HPDE6-E6E7 (cell line): Measurements from ENCODE around the gene ARHGAP21.

Source experiments
- DNase-seq: peaks from one replicate; pipeline ENCODE4 v3.0.0; 2011; ENCODE audit warnings: missing footprints; ENCODE audit errors: extremely low spot score

Gene ARHGAP21

DNA sequence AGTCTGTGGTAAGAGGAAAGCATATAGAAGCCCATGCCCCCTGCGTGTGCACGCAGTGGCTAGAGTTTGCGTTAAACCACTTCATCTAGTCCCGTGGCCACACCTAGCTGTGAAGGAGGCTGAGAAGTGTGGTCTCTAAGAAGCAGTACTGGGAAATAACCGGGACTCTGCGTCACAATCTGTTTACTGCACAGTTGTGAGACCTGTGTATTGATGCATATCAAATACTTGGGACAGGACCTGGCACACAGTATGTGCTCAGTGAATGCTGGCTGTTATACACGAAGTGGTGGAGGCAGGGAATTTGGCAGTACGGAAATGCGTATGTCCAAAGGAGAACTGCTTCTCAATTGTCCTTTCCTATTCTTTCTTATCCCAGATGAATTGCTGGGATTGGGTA is 149.5 kb downstream of the ARHGAP21 start:
- no peak for DNase-seq

DNA sequence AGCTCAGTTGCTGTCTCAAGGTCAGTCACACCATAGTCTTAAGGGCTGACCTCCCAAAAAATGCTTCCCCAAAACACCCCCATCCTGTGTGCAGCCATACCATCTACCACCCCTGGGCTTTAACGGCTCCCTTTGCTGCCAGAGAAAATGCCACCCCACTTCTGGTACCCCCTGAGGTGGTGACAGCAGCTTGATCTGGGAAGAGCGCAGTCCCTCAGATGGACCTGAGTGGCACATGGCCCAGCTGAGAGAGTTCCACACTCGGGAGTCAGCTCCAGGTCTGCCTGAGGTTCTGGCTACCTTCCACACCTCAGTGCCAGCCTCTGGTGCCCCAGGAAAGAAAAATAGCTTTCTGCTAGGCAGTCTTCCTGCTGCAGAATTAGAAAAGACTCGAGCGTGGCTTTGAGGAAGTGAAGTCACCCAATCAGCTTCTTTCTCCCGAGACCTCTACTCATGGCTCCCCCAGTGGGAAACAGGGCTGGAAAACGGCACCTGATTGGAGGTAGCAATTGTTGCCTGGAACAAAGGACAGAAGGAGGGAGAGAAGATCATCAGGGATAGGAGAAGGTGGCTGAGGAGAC is 151.7 kb downstream of the ARHGAP21 start:
- no peak for DNase-seq

DNA sequence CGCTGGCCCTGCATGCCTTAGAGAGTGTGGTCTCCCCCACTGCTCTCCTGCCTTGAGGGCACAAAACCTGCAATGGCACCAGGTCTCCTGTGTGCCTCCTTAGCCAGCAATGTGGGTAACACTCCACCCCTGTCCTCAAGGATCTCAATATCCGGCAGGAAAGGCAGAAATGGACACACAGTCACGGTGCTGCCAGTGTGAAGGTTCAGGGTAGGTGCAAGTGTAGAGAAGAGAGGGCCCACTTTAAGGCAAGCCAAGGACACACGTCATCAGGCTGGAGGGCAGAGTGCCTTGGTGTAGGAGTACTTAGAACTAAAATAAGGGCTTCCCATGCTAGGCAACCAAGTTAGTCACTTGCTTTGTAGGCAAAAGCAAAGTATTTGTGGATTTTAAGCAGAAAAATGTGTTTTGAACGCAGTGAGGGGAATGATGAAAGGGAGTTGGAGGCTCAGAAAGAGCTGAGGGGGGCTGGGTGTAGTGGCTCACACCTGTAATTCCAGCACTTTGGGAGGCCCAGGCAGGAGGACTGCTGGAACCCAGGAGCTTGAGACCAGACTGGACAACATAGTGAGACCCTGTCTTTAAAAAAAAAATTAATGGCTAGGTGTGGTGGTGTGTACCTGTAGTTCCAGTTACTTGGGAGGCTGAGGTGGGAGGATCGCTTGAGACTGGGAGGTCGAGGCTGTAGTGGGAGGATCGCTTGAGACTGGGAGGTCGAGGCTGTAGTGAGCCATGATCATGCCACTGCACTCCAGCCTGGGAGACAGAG is 152.8 kb downstream of the ARHGAP21 start:
- no peak for DNase-seq

DNA sequence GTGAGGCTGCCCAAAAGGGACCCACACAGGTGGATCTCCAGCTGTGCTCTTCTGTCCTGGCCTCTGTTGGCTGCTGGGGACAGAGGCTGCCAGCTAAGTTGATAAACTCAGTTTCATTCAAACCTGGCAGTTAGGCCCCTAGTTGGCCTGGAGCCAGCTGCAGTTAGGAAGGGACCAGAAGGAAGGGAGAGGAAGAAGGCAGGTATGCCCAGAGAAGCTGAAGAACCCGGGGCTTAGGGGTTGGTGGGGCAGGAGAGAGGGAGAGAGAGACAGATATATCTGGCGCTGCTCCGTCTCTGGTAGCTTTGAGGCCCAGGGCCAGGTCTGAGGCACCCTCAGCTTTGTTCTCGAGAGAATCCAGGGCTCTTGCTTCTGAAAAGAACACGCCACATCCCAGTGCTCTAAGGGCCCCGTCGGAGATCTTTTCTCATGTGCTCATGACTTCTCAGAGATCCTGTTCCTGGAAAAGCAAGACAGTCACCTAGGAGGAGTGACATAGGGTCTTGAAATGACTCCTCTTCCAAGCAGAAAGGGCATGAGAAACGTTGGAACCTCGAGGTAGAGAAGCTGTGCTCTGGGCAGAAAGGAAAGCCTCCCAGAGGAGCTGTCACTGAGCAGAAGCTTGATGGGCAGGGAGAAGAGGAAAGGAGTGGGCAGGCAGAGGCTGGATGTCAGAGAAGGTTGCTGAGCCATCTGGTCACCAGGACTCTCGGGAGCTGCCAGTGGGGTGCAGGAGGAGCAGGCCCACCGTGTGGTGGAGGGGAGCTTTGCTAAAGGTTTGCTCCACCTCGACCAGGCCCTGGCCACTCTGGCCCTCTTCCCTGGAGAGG is 153.6 kb downstream of the ARHGAP21 start:
- DNase-seq, result no peak

DNA sequence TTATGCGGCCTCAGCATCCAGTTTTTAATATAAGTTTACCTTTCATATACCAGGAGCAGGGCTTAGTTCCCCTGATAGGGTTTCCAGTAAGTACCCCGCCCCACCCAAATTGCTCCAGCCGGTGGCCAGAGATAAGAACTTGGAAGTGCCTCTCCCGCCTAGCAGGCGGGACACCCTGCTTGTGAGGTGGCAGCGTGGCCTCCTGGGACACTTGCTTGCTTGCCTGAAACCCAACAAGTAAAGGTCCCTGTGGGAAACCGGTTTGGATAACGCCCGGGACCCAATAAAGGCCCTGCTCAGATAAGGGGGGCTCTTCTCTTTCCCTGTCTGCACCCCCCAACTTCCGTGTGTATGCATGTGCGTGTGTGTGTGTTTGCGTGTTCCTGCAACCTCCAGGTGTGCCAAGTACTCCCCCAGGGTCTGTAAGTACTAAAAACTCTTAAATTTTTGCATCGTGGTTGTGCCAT is 154.3 kb downstream of the ARHGAP21 start:
- DNase-seq, result no peak

DNA sequence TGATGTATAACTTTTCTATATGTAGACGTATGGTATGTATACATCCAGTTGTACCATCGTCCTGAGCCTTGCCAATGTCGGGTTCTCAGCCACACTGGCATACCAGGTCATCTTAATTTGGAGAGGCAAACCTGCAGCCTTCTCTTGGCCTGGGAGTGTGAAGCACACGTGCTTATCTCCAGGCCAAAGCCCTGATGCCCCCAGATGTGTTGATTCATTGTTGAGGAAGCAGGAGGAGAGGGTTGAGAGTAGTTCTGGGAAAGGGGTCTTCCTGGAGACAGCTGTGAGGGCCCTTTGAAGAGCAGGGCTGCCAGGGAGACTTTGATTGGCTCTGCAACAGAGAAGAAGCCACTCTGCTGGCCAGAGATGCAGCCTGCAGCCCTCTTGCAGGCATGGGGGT is 155.6 kb downstream of the ARHGAP21 start:
- no peak for DNase-seq

DNA sequence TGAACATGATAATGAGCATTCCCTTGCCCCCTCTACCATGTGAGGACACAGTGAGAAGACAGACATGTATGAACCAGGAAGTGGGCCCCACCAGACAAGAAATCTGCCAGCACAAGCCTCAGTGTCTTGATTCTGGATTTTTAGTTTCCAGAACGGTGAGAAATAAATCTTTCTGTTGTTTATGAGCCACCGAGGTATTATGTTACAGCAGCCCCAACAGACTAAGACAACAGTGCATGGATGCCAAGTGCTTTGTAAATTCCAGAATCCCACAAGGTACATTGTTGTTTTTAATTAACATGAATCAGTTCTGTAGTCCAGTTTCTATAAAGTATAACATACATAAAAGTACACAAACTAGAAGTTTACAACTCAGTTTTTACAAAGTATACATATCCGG is 162.2 kb downstream of the ARHGAP21 start:
- no peak for DNase-seq

DNA sequence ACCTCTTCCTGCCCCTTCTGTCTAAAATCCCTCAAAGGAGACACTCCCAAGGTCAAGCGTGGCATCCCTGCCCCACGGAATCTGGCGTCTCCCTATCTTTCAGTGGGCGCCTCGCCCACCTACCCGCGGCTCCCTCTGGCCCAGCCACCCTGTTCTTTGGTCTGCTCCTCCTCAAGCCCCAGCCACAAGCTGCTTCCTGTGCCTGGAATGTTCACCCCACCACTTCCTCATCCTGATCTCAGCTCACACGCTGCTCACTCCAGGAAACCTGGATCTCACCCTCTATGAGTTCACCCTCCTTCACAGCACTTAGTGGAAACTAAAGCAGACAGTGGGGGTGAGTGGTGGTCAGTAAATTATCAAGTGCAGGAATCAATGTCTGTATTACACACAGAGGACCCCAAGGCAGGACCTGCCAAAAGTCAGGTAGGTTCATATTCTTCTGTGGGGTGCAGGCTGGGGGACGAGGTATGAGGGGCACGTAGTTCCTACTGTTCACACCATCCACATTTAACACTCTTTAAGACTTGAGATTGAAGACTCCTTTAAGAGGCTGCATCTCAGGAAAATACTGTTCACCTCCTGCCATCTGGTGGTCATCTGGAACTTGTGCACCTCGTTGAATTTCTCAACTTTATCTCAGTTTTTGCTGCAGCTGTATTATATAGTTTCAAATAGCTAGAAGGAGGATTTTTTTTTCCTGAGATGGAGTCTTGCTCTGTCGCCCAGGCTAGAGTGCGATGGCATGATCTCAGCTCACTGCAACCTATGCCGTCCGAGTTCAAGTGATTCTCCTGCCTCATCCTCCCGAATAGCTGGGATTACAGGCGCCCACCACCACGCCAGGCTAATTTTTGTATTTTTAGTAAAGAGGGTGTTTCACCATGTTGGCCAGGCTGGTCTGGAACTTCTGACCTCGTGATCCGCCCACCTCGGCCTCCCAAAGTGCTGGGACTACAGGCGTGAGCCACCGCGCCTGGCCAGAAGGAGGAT is 166.6 kb downstream of the ARHGAP21 start:
- DNase-seq, result no peak

DNA sequence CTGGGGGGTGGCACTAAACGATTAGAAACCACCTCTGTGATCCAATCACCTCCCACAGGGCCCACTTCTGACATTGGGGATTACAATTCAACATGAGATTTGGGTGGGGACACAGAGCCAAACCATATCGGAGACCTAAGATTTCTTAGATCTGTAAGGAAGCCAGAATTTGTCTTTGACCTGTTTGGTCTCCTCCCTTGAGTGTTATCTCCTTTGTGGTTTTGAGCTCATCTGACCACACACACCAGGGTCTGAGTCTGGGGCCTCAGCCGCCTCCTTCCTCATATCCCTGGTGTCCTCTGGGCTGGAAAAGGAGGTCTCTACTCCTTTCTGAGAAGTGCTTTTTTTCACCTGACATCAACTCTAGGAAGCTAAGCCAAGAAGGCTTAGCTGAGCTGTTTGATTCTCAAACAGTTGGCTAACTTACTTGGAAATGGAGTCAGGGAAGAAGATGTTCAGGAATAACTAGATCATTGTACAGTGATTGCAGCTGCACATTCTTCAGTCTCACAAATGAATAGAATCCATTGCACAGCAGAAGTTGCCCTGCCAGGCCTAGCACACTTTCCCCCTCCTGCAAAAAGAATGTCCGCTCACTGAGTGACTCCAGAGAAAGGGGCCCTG is 167.4 kb downstream of the ARHGAP21 start:
- DNase-seq, result no peak

DNA sequence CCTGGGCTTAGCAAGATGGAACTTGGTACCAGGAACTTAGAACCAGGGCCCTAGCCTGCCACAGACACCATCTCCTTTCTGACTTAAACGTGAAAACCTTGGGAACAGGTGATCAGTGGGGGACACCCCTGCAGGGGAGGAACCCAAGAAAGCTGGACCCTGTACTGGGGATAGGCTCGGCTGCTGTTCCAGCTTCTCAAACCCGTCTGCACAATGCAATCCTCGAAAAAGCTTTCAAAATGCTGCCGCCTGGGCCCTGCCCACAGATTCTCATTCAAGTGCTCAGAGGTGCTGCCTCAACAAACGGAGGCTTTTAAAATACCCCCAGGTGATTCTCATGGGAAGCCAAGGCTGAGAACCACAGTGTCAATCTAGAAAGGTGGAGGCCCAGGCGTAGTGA is 169.7 kb downstream of the ARHGAP21 start:
- DNase-seq, result no peak

DNA sequence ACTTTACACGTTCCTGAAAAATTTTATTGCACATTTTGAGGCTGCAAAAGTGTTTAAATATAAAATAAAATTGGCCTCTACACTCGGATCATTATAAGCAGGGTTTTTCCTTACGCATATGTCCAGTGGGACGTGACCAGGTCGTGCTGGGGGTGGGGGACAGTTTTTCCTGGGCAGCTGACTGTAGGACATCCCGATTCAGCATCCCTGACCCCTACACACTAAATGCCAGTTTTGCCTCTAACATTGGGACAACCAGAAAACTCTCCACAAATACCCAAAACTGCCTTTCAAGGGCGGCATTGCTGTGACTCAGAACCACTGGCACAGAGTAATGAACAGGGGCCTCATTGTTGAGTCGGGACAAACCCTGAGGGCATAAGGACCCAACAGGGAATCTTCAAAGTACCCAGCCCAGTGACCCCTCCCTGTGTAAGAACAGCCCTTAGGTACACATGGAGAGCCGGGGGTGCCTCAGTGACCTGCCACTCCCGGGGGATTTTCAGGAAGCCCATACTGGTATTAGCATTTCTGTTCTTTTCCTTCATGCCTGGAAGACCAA is 170.6 kb downstream of the ARHGAP21 start:
- no peak for DNase-seq

DNA sequence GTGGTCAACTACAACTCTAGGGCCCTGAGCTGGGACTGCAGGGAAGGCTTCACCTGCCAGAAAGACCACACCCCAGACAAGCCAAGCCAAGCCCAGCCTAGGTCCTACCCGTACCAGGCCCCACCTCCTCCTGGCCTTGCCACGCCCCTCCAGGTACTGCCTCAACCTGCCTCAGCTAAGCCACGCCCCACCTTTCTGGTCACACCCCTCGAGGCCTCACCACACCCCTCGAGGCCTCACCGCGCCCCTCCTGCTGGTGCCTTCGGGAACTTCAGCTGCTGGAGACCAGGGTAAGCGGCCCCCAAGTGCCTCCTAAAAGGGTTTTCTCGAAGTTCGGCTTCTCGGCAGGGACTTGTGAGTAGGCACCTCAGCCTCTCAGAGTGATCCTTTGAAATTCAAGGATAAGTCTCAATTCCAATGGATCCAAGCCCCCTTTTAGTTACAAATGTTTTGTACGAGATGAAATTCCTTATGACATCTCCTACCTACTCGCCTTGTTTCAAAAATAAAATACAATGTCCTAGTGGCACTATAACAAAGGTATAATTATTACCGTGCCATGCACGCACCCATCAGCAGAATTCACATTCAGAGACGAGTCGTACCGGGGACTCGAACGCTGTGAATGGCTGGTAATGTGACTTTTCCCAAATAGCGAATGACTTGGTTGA is 171.2 kb downstream of the ARHGAP21 start:
- DNase-seq, result peak; percentile 41

DNA sequence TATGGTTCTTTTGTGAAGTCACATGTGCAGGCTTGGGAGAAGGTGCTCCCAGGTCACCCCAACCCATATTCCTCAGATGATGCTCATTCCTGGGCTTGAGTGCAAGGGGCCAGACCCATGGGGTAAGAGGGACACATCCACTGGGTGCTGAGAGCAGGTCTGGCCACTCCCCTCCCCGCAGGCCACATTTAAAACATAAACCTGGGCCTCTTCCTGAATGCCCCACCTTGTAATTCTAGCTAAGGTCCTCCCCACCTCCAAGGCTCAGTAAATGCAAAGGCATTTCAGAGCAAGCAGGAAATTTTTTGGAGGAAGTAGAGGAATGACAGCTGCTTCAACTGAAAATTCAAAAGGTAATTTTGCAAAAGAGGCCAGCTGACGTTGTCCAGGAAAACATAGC is 172.5 kb downstream of the ARHGAP21 start:
- DNase-seq, result peak; percentile 3

DNA sequence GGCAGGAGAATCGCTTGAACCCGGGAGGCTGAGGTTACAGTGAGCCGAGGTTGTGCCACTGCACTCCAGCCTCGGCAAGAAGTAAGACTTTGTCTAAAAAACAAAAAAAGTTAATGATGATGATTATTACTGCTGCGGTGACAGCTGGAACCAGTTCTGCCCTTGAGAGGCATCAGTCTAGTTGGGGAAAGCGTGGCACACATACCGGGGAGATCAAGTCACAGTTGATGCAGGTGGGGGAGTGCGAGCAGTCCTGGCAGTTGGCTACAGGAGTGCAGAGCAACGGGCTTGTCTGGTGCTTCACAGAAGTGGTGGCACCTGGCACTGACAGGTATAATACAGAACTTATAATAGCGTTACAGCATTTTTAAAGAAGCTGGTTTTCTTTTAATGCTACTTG is 173.0 kb downstream of the ARHGAP21 start:
- DNase-seq, result no peak

DNA sequence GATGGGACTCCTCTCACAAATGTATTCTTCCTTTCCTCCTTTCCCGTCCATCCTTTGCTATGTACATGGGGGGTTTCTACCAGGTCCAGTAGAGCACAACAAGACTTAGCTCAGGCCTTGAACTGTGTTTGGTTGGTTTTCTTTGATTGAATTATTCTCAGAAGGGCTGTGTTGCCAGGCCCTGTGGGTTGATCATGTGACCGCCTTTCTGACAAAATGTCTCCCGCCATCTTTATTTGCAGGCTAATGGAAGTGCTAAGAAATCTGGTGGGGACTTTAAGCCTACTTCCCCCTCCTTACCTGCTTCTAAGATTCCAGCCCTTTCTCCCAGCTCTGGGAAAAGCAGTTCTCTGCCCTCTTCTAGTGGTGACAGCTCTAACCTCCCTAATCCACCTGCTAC is 178.1 kb downstream of the ARHGAP21 start:
- DNase-seq, result no peak

DNA sequence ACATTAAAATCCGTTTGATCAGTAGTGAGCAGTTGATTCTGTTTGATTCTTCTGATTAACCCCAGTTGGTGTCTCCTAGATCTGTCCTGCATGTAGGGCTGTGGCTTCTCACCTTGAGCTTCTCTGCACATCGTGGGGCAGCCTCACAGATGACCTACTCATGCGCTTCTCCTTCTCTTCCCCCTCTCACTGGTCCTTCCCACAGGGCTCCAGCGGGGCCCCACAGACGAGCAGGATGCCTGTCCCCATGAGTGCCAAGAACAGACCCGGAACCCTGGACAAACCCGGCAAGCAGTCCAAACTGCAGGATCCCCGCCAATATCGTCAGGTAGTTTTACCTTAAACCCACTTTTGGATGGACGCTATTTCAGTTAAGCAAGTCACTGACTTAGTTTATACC is 178.9 kb downstream of the ARHGAP21 start:
- no peak for DNase-seq

DNA sequence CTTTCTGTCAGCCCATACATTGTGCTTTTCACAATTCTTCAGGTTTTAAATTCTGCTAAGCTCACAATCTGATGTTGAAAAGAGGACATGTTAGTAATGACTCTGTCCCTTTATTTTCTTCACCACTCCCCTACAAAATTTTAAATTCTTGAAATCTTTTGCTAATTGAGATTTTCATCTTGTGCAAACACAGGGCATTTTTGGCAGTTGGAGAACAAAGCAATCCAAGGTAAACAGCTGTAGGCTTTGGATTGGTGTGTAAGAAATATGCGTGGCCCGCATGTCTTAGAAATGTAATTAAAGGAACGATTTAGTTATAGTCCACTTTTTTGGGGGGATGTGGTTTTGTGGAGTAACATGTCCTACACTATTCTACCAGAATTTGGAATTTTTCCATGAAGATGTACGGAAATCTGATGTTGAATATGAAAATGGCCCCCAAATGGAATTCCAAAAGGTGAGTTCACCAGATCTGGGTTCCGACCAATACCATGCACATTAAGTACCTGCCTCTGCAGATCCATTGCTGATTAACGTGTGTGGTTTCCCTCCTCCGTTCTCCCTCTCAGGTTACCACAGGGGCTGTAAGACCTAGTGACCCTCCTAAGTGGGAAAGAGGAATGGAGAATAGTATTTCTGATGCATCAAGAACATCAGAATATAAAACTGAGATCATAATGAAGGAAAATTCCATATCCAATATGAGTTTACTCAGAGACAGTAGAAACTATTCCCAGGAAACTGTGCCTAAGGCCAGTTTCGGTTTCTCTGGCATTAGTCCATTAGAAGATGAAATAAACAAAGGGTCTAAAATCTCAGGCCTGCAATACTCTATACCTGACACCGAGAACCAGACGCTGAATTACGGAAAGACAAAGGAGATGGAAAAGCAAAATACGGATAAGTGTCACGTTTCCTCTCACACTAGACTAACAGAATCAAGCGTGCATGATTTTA is 181.1 kb downstream of the ARHGAP21 start:
- DNase-seq, result no peak

DNA sequence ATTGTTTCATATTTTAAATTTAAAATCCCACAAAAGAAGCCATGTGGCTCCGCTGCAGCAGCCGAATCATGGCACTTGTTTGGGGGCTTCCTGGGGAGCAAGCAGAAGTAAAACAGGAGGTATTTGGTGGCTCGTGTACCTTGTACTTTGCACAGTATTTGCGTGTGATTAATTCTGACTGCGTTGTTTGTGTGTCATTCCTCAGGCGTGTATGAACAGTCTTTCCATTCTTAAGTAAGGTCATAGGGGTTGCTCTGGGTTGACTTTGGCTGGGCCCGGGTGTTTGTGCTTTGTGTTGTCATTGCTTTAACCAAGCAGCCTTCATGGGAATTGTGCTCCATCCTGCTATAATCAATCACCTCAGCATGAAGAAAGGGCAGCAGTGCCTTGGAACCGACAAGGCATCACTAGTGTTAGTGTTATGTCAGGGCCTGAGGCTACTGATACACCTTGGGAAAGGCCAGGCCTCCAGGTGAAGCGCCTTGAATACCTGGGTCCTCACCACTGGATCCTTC is 182.4 kb downstream of the ARHGAP21 start:
- DNase-seq, result no peak

DNA sequence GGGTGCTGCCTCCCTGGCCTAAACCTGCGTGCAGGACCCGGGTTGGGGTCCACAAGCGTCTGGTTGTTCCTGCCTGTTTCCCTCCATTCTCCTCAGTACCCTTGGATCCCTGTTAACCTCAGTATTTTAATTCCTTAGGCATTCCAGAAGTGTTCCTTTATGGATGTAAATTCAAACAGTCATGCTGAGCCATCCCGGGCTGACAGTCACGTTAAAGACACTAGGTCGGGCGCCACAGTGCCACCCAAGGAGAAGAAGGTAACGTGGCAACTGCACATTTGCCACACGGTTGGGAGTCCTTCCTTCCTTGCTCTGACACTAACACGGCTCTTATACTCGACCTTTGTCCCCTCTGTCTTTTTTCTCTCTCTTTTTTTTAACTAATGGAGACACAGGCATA is 187.1 kb downstream of the ARHGAP21 start:
- no peak for DNase-seq
